GM19238 (cell line): ENCODE measurements around the gene METTL9.
"Not testable (repeated sequence)": the region's sequence is repeated elsewhere in the genome, so short reads cannot be mapped to it uniquely, and the experiment has no call there.

Source experiments
- DNase-seq: peaks from one replicate; pipeline ENCODE4 v3.0.0; 2011; ENCODE audit warnings: low spot score; ENCODE audit not compliant: insufficient read length

METTL9 gene

GRCh38 chr16:21573506-21573905 is 25.9 kb upstream of the METTL9 start:
- DNase-seq, result not testable (repeated sequence)

GRCh38 chr16:21574372-21574771 is 25.0 kb upstream of the METTL9 start:
- no peak for DNase-seq

DNA sequence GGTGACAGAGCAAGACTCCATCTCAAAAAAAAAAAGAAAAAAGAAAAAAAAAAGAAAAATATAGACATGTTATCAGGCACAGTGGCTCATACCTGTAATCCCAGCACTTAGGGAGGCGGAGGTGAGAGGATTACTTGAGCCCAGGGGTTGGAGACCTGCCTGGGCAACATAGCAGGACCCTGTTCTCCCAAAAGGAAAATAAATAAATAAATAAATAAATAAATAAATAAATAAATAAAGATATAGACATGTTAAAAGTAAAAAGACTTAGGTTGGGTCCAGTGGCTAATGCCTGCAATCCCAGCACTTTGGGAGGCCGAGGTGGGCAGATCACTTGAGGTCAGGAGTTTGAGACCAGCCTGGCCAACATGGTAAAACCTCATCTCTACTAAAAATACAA is 23.1 kb upstream of the METTL9 start:
- DNase-seq, result not testable (repeated sequence)

DNA sequence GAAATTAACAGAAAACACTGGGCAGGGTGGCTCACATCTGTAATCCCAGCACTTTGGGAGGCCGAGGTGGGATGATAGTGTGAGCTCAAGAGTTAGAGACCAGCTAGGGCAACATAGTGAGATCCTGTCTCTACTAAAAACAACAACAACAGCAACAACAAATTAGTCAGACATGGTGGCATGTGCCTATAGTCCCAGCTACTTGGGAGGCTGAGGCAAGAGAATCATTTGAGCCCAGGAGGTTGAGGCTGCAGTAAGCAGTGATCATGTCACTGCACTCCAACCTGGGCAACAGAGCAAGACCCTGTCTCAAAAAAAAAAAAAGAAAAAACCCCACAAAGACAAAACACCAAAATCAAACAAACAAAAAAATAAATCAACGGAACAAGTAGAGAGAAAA is 21.9 kb upstream of the METTL9 start:
- DNase-seq, result not testable (repeated sequence)

DNA sequence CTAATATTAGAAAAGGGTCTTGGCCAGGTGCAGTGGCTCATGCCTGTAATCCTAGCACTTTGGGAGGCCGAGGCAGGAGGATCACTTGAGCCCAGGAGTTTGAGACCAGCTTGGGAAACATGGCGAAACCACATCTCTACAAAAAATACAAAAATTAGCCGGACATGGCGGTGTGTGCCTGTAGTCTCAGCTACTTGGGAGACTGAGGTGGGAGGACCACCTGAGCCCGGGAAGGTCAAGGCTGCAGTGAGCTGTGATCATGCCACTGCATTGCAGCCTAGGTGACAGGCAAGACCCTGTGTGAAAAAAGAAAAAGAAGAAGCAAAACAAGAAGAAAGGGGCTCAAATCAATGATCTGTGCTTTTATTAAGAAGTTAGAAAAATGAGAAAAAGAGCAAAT is 21.1 kb upstream of the METTL9 start:
- not testable (repeated sequence) for DNase-seq

GRCh38 chr16:21580131-21580530 is 19.2 kb upstream of the METTL9 start:
- not testable (repeated sequence) for DNase-seq

- no peak for DNase-seq
These were observed 18.6 kb upstream of the METTL9 start for GRCh38 chr16:21580807-21581206.

DNA sequence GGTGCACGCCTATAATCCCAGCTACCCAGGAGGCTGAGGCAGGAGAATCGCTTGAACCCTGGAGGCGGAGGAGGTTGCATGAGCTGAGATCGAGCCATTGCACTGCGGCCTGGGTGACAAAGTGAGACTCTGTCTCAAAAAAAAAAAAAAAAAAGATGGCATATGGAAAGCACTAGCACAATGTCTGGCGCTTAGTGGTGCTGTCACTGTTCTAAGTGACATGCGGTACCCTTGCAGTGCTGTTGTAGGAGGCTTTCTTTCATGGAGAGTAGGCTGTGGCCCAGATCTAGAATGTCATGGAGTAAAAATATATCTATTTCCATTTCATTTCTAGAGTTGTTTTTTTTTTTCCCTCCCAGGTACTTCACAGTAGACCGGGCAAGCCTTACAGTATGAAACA is 14.6 kb upstream of the METTL9 start:
- DNase-seq, result no peak

DNA sequence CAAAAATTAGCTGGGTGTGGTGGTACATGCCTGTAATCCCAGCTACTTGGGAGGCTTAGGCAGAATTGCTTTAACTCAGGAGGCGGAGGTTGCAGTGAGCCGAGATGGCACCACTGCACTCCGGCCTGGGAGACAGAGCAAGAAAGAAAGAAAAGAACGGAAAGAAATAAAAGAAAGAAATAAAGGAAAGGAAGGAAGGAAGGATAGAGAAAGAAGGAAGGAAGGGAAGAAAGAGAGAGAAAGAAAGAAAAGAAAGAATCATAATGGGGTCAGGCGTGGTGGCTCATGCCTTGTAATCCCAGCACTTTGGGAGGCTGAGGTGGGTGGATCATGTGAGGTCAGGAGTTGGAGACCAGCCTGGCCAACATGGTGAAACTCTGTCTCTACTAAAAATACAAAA is 10.8 kb upstream of the METTL9 start:
- DNase-seq, result not testable (repeated sequence)

DNA sequence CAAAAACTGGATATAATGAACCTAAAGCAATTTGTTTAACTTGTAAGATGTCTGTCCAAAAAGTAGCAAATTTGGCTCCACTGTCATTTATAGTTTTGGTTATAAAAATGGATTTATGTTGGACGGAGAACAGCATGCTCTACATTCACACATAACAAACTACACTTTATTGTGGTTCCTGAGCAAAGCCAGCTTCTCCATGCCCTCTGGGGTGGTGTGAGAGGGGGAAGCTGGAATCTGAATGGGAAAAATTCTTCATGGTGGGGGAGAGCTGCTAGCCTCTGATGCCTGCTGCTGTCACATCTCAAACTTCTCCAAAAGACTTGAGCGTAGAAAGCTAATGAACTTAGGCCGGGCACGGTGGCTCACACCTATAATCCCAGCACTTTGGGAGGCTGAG is 9.8 kb upstream of the METTL9 start:
- DNase-seq, result no peak

- no peak for DNase-seq
These were observed 9.1 kb upstream of the METTL9 start for GRCh38 chr16:21590287-21590686.

GRCh38 chr16:21590796-21591195 is 8.6 kb upstream of the METTL9 start:
- DNase-seq, result no peak

- DNase-seq, result no peak
These were observed 7.2 kb upstream of the METTL9 start for GRCh38 chr16:21592191-21592590.

GRCh38 chr16:21593530-21594289 is 5.7 kb upstream of the METTL9 start:
- DNase-seq, result no peak

- DNase-seq, result no peak
These were observed 1.8 kb upstream of the METTL9 start for GRCh38 chr16:21597561-21598030.

DNA sequence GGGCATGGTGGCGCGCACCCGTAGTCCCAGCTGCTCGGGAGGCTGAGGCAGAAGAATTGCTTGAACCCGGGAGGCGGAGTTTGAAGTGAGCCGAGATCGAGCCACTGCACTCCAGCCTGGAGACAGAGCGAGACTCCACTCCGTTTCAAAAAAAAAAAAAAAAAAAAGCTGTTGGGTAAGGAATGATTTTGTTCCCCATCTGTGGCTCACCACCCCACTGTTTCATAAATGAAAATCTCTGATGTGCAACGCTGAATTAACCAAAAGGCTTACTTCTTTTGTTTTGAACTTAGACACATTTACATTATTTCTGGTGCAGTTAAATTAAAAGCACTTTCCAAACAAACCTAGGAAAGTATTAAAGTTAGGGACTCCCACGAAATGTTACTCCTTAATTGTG is 1.2 kb upstream of the METTL9 start:
- no peak for DNase-seq

- DNase-seq, result peak; percentile 3
These were observed 666 bp upstream of the METTL9 start for GRCh38 chr16:21598701-21599121.

DNA sequence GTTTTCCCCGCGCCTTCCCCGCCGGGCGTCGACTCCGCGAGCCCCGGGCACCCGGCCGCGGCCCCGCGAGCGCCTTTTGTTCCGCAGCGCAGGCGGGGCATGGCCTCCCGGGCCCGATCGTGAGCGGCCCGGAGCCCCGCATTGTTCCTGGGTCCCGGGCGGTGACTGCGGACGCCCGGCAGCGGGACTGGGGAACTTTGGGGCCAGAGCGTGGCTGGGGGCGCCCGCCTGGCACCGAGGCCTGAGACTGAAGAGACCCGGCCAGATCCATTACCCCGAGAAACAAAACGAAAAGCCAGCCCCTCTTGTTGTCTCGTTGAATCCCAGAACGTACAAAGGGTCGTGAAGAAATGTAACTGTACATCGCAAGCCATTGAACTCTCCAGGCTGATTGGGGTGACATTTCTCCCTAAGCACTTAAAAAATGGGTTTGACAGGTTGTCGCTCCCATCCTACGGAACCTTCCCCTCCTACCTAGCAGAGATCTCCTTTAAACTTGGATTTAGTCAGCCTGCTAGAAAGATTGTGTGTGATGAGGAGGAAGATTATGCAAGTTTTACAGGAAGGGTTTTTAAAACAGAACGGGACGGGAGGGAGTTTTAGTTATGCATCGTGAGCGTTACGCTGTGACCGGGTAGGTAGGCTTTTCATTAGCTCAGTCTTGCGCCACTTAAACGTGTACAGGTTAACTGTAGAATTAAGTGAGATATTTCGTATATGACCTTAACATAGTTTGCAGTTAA is 825 bp downstream of the METTL9 start:
- peak; percentile 20 for DNase-seq

- no peak for DNase-seq
These were observed 3.4 kb downstream of the METTL9 start for GRCh38 chr16:21602785-21603184.

DNA sequence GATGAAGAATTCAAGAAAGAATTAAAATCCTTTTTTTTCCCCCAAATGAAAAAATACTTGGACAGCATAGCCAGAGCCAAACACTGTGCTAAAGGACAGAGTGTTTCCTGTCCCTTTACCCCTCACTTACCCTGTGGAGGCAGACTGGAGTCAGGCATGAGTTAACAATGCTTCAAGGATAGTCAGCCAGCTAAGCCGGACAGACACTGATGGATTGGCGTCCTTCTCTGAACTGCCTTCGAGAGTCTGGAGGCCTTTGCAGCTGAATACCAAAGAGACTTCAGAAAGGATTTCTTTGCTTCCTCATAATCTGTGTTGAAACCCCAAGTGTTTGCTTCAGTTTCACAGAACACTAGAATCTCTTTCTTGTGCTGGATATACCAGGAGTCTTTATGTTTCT is 4.6 kb downstream of the METTL9 start:
- DNase-seq, result no peak

DNA sequence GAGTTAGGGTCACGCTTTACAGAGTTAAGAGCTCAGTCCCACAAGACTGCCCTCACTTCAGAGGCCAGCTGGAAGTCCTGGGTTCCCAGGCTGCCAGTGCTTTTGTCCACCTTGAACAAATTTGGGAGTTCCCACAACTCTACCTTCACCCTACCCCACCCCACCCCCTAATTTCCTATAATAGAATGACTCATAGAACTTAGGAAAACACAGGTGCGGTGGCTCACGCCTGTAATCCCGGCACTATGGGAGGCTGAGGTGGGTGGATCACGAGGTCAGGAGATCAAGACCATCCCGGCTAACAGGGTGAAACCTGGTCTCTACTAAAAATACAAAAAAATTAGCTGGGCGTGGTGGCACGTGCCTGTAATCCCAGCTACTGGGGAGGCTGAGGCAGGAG is 6.5 kb downstream of the METTL9 start:
- DNase-seq, result not testable (repeated sequence)

DNA sequence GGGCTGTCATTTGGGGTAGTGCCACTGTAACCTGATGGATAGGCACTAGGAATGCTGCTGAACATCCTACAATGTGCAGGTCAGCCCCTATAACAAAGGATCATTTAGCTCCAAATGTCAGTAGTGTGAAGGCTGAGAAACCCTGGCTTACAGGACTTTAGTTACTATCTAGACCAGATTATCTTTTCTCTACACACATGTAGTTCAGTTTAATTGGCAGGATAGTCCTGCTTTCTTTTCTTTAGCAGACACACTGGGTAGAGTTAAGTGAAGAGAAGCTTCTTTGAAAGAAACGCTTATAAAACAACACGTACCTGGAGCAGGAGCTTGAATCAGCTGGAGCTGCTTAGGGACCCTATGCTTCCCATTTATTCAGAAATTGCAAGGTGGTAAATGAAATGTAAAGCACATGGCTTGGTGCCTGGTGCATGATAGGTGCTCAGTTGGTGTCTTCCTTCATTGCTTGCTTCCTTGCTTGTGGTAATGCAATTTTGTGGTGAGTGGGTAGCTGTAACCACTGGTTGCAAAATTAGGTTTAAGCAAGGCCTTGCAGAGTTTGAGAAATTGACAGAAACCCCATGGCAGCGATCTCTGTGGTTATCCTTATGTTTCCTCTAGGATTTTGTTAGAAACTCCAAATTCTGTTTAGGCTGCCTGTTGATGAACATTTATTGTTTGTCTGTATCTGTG is 9.4 kb downstream of the METTL9 start:
- no peak for DNase-seq
